Osteocyte (in vitro differentiated cells): ENCODE measurements around the gene LZTS2. TPM values are rescaled to one million over a fixed set of nuclear protein-coding genes. Genes with fewer than 3 reads are reported as not detected.

ENCODE experiments used
- DNase-seq: peaks from one replicate; pipeline ENCODE4 v3.0.0; 2021; ENCODE audit warnings: mixed read lengths; ENCODE audit not compliant: unreplicated experiment; ENCODE audit errors: extremely low spot score
- H3K27ac Mint-ChIP-seq: one replicate; pipeline ENCODE4 v1.8.0; 2021; ENCODE audit warnings: mild to moderate bottlenecking, mixed read lengths; ENCODE audit not compliant: unreplicated experiment
- H3K27me3 Mint-ChIP-seq: one replicate; pipeline ENCODE4 v1.8.0; 2021; ENCODE audit warnings: mixed read lengths; ENCODE audit not compliant: unreplicated experiment
- H3K36me3 Mint-ChIP-seq: one replicate; pipeline ENCODE4 v1.8.0; 2021; ENCODE audit warnings: mixed read lengths; ENCODE audit not compliant: unreplicated experiment
- H3K4me1 Mint-ChIP-seq: one replicate; pipeline ENCODE4 v1.8.0; 2021; ENCODE audit warnings: mixed read lengths; ENCODE audit not compliant: unreplicated experiment
- H3K4me3 Mint-ChIP-seq: one replicate; pipeline ENCODE4 v1.8.0; 2021; ENCODE audit warnings: mild to moderate bottlenecking, moderate library complexity, mixed read lengths; ENCODE audit not compliant: unreplicated experiment
- H3K9me3 Mint-ChIP-seq: one replicate; pipeline ENCODE4 v1.8.0; 2021; ENCODE audit warnings: mixed read lengths; ENCODE audit not compliant: unreplicated experiment
- microRNA-seq: library from miRNA; unstranded; fragments of <30 nt; microRNA quantifications from one replicate; pipeline ENCODE4 v1.1.0, GENCODE V29; 2020; ENCODE audit not compliant: unreplicated experiment
- total RNA-seq: library from RNA; stranded (reverse); gene quantifications from 2 replicates; pipeline ENCODE4 v1.2.1, GENCODE V29; 2021
- TF ChIP-seq, protein P1 (sequence below): fragments of 200-600 bp; sonication (generic); IDR thresholded peaks from 2 replicates; pipeline ENCODE4 v1.5.0; 2021; ENCODE audit warnings: antibody characterized with exemption, mild to moderate bottlenecking, moderate library complexity

LZTS2 gene
- total RNA-seq, 1 donor from 2014 or later: 72.1 TPM

GRCh38 chr10:101056365-101057151, 57.0 kb downstream of the LZTS2 start:
- H3K36me3 Mint-ChIP-seq: no peaks in the 10 kb centered on the region
- no peak overlapping the region for H3K4me3 Mint-ChIP-seq
- H3K27ac Mint-ChIP-seq: no peak overlapping the region

More at GRCh38 chr10:101056365-101057151, 57.0 kb downstream of the LZTS2 start:
- DNase-seq: no peak
- no peaks in the 10 kb centered on the region for H3K27me3 Mint-ChIP-seq
- TF ChIP-seq, protein P1, sequence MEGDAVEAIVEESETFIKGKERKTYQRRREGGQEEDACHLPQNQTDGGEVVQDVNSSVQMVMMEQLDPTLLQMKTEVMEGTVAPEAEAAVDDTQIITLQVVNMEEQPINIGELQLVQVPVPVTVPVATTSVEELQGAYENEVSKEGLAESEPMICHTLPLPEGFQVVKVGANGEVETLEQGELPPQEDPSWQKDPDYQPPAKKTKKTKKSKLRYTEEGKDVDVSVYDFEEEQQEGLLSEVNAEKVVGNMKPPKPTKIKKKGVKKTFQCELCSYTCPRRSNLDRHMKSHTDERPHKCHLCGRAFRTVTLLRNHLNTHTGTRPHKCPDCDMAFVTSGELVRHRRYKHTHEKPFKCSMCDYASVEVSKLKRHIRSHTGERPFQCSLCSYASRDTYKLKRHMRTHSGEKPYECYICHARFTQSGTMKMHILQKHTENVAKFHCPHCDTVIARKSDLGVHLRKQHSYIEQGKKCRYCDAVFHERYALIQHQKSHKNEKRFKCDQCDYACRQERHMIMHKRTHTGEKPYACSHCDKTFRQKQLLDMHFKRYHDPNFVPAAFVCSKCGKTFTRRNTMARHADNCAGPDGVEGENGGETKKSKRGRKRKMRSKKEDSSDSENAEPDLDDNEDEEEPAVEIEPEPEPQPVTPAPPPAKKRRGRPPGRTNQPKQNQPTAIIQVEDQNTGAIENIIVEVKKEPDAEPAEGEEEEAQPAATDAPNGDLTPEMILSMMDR: no peak
- peaks cover 11% of the 10 kb centered on the region for H3K4me1 Mint-ChIP-seq
- no peaks in the 10 kb centered on the region for H3K9me3 Mint-ChIP-seq

Small RNAs within 50 kb of the gene (microRNA-seq; reads per million reads assigned to microRNA genes)
- not detected for gene MIR608

Other genes starting within 250 kb of the LZTS2 start
- 27.7 and 28.3 TPM in 2 replicates for gene SLF2, start 86.8 kb upstream of the LZTS2 start, total RNA-seq
- 6.3 and 7.1 TPM in 2 replicates for gene SEMA4G, start 30.3 kb upstream of the LZTS2 start, total RNA-seq
- 70.5 and 81.6 TPM in 2 replicates for gene MRPL43, start 12.3 kb upstream of the LZTS2 start, total RNA-seq
- gene TWNK, start 12.3 kb upstream of the LZTS2 start, total RNA-seq: 7.1 and 7.7 TPM in 2 replicates
- gene PDZD7, start 31.3 kb downstream of the LZTS2 start, total RNA-seq: 1.9 and 2.1 TPM in 2 replicates
- 78.3 and 81.0 TPM in 2 replicates for gene SFXN3, start 31.4 kb downstream of the LZTS2 start, total RNA-seq
- 43.0 and 49.0 TPM in 2 replicates for gene KAZALD1, start 62.2 kb downstream of the LZTS2 start, total RNA-seq
- gene TLX1, start 131.5 kb downstream of the LZTS2 start, total RNA-seq: not detected in 2 replicates
- not detected in 2 replicates for gene LBX1, start 229.7 kb downstream of the LZTS2 start, total RNA-seq